ENCODE measurements around the gene CHST3. TPM values are rescaled to one million over a fixed set of nuclear protein-coding genes. Genes with fewer than 3 reads are reported as not detected.

Gene CHST3
- total RNA-seq, 1 experiment from 2014 or later = 6.1 TPM

GRCh38 chr10:72007246-72007892, 43.2 kb downstream of the CHST3 start:
- no peak overlapping the region for H3K23ac ChIP-seq (ENCODE audit: insufficient read length, low read depth, low read length)
- peaks cover 2 to 3% of the 10 kb centered on the region in 2 experiments for H3K4me1 Mint-ChIP-seq
- no peak overlapping the region for H4K91ac ChIP-seq (ENCODE audit: insufficient read length, low read depth, low read length)
- no peak overlapping the region for H2AK5ac ChIP-seq (ENCODE audit: insufficient read length, low read length)
- H4K20me1 ChIP-seq (ENCODE audit: control insufficient read depth, insufficient read depth, insufficient read length) = no peaks in the 10 kb centered on the region
- no peak overlapping the region for H2BK5ac ChIP-seq (ENCODE audit: insufficient read length, low read length)
- H3K79me2 ChIP-seq (ENCODE audit: insufficient read depth, low read length) = no peaks in the 10 kb centered on the region
- DNase-seq = no peak
- no peak overlapping the region for H2BK12ac ChIP-seq (ENCODE audit: insufficient read length, low read depth, low read length)
- H3K9me3 Mint-ChIP-seq = no peaks in the 10 kb centered on the region
- H3K56ac ChIP-seq (ENCODE audit: insufficient read length, low read depth, low read length) = no peak overlapping the region
- no peak overlapping the region for H4K8ac ChIP-seq (replicated peaks; ENCODE audit: insufficient read length, low read depth, low read length)
- no peak overlapping the region for H3T11ph ChIP-seq (ENCODE audit: low read length)
- no peak overlapping the region for H3K4me2 ChIP-seq (ENCODE audit: insufficient read depth, insufficient read length, low read length)
- no peaks in the 10 kb centered on the region for H3K9me3 ChIP-seq (ENCODE audit: control insufficient read depth, low read depth, low read length)
- no peaks in the 10 kb centered on the region for H3K79me1 ChIP-seq (ENCODE audit: insufficient read depth, low read depth, low read length, poor library complexity, severe bottlenecking)
- no peaks in the 10 kb centered on the region for H3K23me2 ChIP-seq (ENCODE audit: insufficient read length, low read depth, low read length, poor library complexity, severe bottlenecking)
- H3K18ac ChIP-seq (ENCODE audit: insufficient read length, low read depth, low read length) = no peak overlapping the region
- no peak overlapping the region for H2BK120ac ChIP-seq (ENCODE audit: low read depth, low read length, poor library complexity, severe bottlenecking)
- H2AFZ ChIP-seq (ENCODE audit: low read length) = no peak overlapping the region
- no peak overlapping the region for H3K14ac ChIP-seq (ENCODE audit: insufficient read depth, low read length)
- TF ChIP-seq, protein P1, sequence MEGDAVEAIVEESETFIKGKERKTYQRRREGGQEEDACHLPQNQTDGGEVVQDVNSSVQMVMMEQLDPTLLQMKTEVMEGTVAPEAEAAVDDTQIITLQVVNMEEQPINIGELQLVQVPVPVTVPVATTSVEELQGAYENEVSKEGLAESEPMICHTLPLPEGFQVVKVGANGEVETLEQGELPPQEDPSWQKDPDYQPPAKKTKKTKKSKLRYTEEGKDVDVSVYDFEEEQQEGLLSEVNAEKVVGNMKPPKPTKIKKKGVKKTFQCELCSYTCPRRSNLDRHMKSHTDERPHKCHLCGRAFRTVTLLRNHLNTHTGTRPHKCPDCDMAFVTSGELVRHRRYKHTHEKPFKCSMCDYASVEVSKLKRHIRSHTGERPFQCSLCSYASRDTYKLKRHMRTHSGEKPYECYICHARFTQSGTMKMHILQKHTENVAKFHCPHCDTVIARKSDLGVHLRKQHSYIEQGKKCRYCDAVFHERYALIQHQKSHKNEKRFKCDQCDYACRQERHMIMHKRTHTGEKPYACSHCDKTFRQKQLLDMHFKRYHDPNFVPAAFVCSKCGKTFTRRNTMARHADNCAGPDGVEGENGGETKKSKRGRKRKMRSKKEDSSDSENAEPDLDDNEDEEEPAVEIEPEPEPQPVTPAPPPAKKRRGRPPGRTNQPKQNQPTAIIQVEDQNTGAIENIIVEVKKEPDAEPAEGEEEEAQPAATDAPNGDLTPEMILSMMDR (conservative IDR thresholded peaks at IDR 0.05) = no peak
- H3K27ac ChIP-seq (ENCODE audit: insufficient read length, low read depth, low read length) = no peak overlapping the region
- no peak overlapping the region for H4K5ac ChIP-seq (ENCODE audit: insufficient read length, low read depth, low read length)
- H3K36me3 Mint-ChIP-seq (ENCODE audit: insufficient read depth in 1 of 3, low read depth in 3 of 3) = peaks cover 0 to 8% (median 2%) of the 10 kb centered on the region in 3 experiments; a peak in 2 of 7 replicates
- no peaks in the 10 kb centered on the region for H3K27me3 Mint-ChIP-seq (ENCODE audit: low read depth)
- H3K9ac ChIP-seq (ENCODE audit: extremely low read depth, insufficient read length, low read length) = no peak overlapping the region
- no peaks in the 10 kb centered on the region for H3K27me3 ChIP-seq (ENCODE audit: insufficient read depth, low read length)
- no CpG with 5 or more reads among the region's 59 CpGs for WGBS (ENCODE audit: extremely low coverage, insufficient read length, low lambda C conversion rate)
- no peaks in the 10 kb centered on the region for H3K4me1 ChIP-seq (ENCODE audit: insufficient read depth, low read length)
- H3K4ac ChIP-seq (ENCODE audit: low read depth, low read length) = no peak overlapping the region
- H3K27ac Mint-ChIP-seq = no peak overlapping the region; a peak in 1 of 7 replicates
- no peak overlapping the region for H2BK15ac ChIP-seq (ENCODE audit: low read depth, low read length)
- no peak overlapping the region for H2BK20ac ChIP-seq (ENCODE audit: low read depth, low read length, poor library complexity, severe bottlenecking)
- no peak overlapping the region for H3K4me3 Mint-ChIP-seq

All from H9 (cell line).